ENCODE data around the gene R3HCC1L.

GRCh38 chr10:98255146-98255877 lies 120.9 kb downstream of the R3HCC1L start:
- TF ChIP-seq CTCF (IDR thresholded peaks at IDR 0.05) (no peak), POLR2AphosphoS5 (IDR thresholded peaks at IDR 0.05; ENCODE audit: insufficient read depth in 1 of 2, low read depth in 1 of 2) (no peak), POLR2A (IDR thresholded peaks at IDR 0.05) (no peak)
